Measurements from ENCODE around the gene LIPC.
A peak's percentile ranks its signal among the peaks of the same experiment; 100 is the strongest.

LIPC gene

GRCh38 chr15:58458076-58458475 lies 26.3 kb downstream of the LIPC start:
- DNase-seq (ENCODE audit: low spot score) = no peak

GRCh38 chr15:58459045-58459444 lies 27.3 kb downstream of the LIPC start:
- DNase-seq (ENCODE audit: low spot score) = no peak

GRCh38 chr15:58459560-58459959 lies 27.8 kb downstream of the LIPC start:
- DNase-seq (ENCODE audit: low spot score) = no peak

GRCh38 chr15:58460116-58460790 lies 28.5 kb downstream of the LIPC start:
- DNase-seq (ENCODE audit: low spot score) = no peak

- DNase-seq (ENCODE audit: low spot score) = no peak
These were observed 29.1 kb downstream of the LIPC start for GRCh38 chr15:58460872-58461271.

- no peak for DNase-seq (ENCODE audit: low spot score)
These were observed 30.8 kb downstream of the LIPC start for GRCh38 chr15:58462547-58462946.

- DNase-seq (ENCODE audit: low spot score) = no peak
These were observed 31.3 kb downstream of the LIPC start for GRCh38 chr15:58462973-58463663.

- no peak for DNase-seq (ENCODE audit: low spot score)
These were observed 32.2 kb downstream of the LIPC start for GRCh38 chr15:58463815-58464650.

GRCh38 chr15:58465070-58465469 lies 33.3 kb downstream of the LIPC start:
- no peak for DNase-seq (ENCODE audit: low spot score)

GRCh38 chr15:58465866-58466517 lies 34.2 kb downstream of the LIPC start:
- no peak for DNase-seq (ENCODE audit: low spot score)

GRCh38 chr15:58466566-58466965 lies 34.8 kb downstream of the LIPC start:
- DNase-seq (ENCODE audit: low spot score) = no peak

- peak; percentile 9 for DNase-seq (ENCODE audit: low spot score)
These were observed 35.4 kb downstream of the LIPC start for GRCh38 chr15:58467121-58467721.

- no peak for DNase-seq (ENCODE audit: low spot score)
These were observed 36.1 kb downstream of the LIPC start for GRCh38 chr15:58467722-58468423.

- DNase-seq (ENCODE audit: low spot score) = no peak
These were observed 37.9 kb downstream of the LIPC start for GRCh38 chr15:58469432-58470353.

GRCh38 chr15:58471348-58471747 lies 39.6 kb downstream of the LIPC start:
- no peak for DNase-seq (ENCODE audit: low spot score)

- DNase-seq (ENCODE audit: low spot score) = no peak
These were observed 40.4 kb downstream of the LIPC start for GRCh38 chr15:58472221-58472620.

- DNase-seq (ENCODE audit: low spot score) = no peak
These were observed 41.2 kb downstream of the LIPC start for GRCh38 chr15:58472821-58473581.

GRCh38 chr15:58473724-58474123 lies 41.9 kb downstream of the LIPC start:
- DNase-seq (ENCODE audit: low spot score) = no peak

GRCh38 chr15:58474741-58475323 lies 43.0 kb downstream of the LIPC start:
- DNase-seq (ENCODE audit: low spot score) = no peak
